Measurements from ENCODE around the gene TADA2B.

The TADA2B gene

GRCh38 chr4:7018281-7018680 lies 24.9 kb upstream of the TADA2B start:
- no peak for DNase-seq

- no peak for DNase-seq
Measured at GRCh38 chr4:7019367-7019766, 23.8 kb upstream of the TADA2B start.

GRCh38 chr4:7020290-7020689 lies 22.9 kb upstream of the TADA2B start:
- no peak for DNase-seq

GRCh38 chr4:7020856-7021255 lies 22.3 kb upstream of the TADA2B start:
- DNase-seq: no peak

GRCh38 chr4:7021355-7021754 lies 21.8 kb upstream of the TADA2B start:
- no peak for DNase-seq

GRCh38 chr4:7021930-7022664 lies 21.1 kb upstream of the TADA2B start:
- DNase-seq: no peak

- DNase-seq: no peak
Measured at GRCh38 chr4:7023486-7023885, 19.7 kb upstream of the TADA2B start.

GRCh38 chr4:7023901-7024300 lies 19.3 kb upstream of the TADA2B start:
- DNase-seq: no peak

GRCh38 chr4:7024336-7024890 lies 18.8 kb upstream of the TADA2B start:
- no peak for DNase-seq

GRCh38 chr4:7025040-7025602 lies 18.1 kb upstream of the TADA2B start:
- no peak for DNase-seq

GRCh38 chr4:7026107-7026506 lies 17.1 kb upstream of the TADA2B start:
- DNase-seq: no peak

- DNase-seq: no peak
Measured at GRCh38 chr4:7027284-7027683, 15.9 kb upstream of the TADA2B start.

GRCh38 chr4:7027913-7028312 lies 15.3 kb upstream of the TADA2B start:
- DNase-seq: no peak

GRCh38 chr4:7029212-7029611 lies 14.0 kb upstream of the TADA2B start:
- no peak for DNase-seq

GRCh38 chr4:7029921-7030320 lies 13.3 kb upstream of the TADA2B start:
- DNase-seq: no peak

- no peak for DNase-seq
Measured at GRCh38 chr4:7030856-7031255, 12.3 kb upstream of the TADA2B start.

GRCh38 chr4:7031558-7032449 lies 11.4 kb upstream of the TADA2B start:
- DNase-seq: no peak

- no peak for DNase-seq
Measured at GRCh38 chr4:7032596-7032995, 10.6 kb upstream of the TADA2B start.

- DNase-seq: no peak
Measured at GRCh38 chr4:7034262-7035081, 8.7 kb upstream of the TADA2B start.

GRCh38 chr4:7037425-7037824 lies 5.7 kb upstream of the TADA2B start:
- DNase-seq: no peak

GRCh38 chr4:7040765-7041164 lies 2.4 kb upstream of the TADA2B start:
- peak in 1 of 2 donors; percentile 72 for DNase-seq

GRCh38 chr4:7041246-7041645 lies 1.9 kb upstream of the TADA2B start:
- no peak for DNase-seq

Data from inflammatory macrophage (primary cell).